Body of pancreas (tissue), 4 donors: ENCODE data around the gene GRIA2. TPM values are rescaled to one million over a fixed set of nuclear protein-coding genes. Genes with fewer than 3 reads are reported as not detected.

Source experiments
- ATAC-seq: fragments of 150-250 bp; one replicate; pipeline ENCODE4 v1.9.1; 2016
- DNase-seq, 4 donors: peaks; one replicate each; pipeline ENCODE4 v3.0.0-alpha.2; 2019
- H3K27ac ChIP-seq, 4 donors: fragments of 200-600 bp; sonication (generic); 1 replicate in 3 of 4; 2 replicates in 1 of 4; pipeline versions ENCODE4 v1.5.1 to v1.6.1; 2016 to 2019; ENCODE audit warnings: mild to moderate bottlenecking in 1 of 4, mixed read lengths in 1 of 4, moderate library complexity in 1 of 4
- H3K27me3 ChIP-seq, 2 donors: fragments of 200-600 bp; sonication (generic); one replicate each; pipeline ENCODE4 v1.6.0; 2016; ENCODE audit warnings: mild to moderate bottlenecking in 1 of 2
- H3K36me3 ChIP-seq, 2 donors: fragments of 200-600 bp; sonication (generic); replicated peaks in 1 of 2; 2 replicates each; pipeline ENCODE4 v1.5.1; 2016; ENCODE audit warnings: low read depth in 2 of 2; ENCODE audit not compliant: insufficient read depth in 1 of 2
- H3K4me1 ChIP-seq: fragments of 200-600 bp; sonication (generic); one replicate; pipeline ENCODE4 v1.6.0; 2016
- H3K4me3 ChIP-seq, 2 donors: fragments of 200-600 bp; sonication (generic); 1 replicate in 1 of 2; 2 replicates in 1 of 2; pipeline ENCODE4 v1.5.1; 2016 to 2019
- H3K9me3 ChIP-seq, 3 donors: fragments of 200-600 bp; sonication (generic); 1 replicate in 2 of 3; 2 replicates in 1 of 3; pipeline ENCODE4 v1.5.1; 2016
- CTCF ChIP-seq, 7 experiments: fragments of 450-650 bp in 4 of 7; fragments of 200-600 bp in 3 of 7; sonication (generic) in 3 of 7; IDR thresholded peaks; one replicate each; pipeline ENCODE4 v1.5.1; 2016 to 2019; ENCODE audit warnings: antibody characterized with exemption in 7 of 7
- POLR2A ChIP-seq, 3 donors: fragments of 450-650 bp; IDR thresholded peaks; one replicate each; pipeline ENCODE4 v1.6.1; 2016; ENCODE audit warnings: antibody characterized with exemption in 3 of 3, mild to moderate bottlenecking in 2 of 3
- WGBS, 2 donors: methylation state at CpG; one replicate each; pipeline ENCODE4 v1.1.5; 2017; 5-methylcytosine and 5-hydroxymethylcytosine counted together
- intact Hi-C: fragments of 100-400 bp; cut with DNase I; formaldehyde crosslinking; loops from one replicate; pipeline ENCODE4 v1.15.1; 2023
- total RNA-seq, 2 donors: library from RNA; depleted of rRNA; stranded (reverse); fragments of >200 nt; gene quantifications; one replicate each; pipeline ENCODE4 v1.1.0, GENCODE V29; 2016

Gene GRIA2
- total RNA-seq, 2 donors from 2014 or later: 1.0 to 1.6 TPM

DNA sequence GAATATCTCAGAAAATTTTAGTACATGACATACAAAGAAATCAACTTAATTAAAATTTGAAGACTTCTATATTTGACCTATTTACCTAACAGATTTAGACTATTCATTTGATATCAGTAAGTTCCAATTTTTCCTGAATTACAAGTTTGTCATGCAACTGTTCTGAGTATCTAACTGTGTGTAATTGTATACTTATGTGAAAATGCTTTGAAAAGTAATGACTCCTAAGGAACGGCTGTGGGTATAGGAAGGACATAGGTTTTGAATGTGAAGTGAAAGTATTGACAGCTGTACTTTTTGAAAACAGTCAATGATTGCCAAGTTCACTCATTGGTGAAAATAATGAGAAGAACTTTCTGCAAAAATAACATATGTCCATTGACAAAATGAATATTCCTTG is 2.9 kb downstream of the GRIA2 start:
- Histone ChIP-seq H3K27ac (no peak overlapping the region), H3K4me3 (no peak overlapping the region), H3K27me3 (peaks cover 0 to 21% of the 10 kb centered on the region in 2 donors), H3K9me3 (no peaks in the 10 kb centered on the region), H3K36me3 (no peaks in the 10 kb centered on the region), H3K4me1 (peaks cover 17% of the 10 kb centered on the region)
- intact Hi-C loops: no loop called here
- no peak for TF ChIP-seq POLR2A (IDR thresholded peaks at IDR 0.05)
- TF ChIP-seq CTCF (IDR thresholded peaks at IDR 0.05): no peak
- no peak for DNase-seq
- ATAC-seq: no peak
- WGBS, 2 donors: 55 to 56% methylated on average over 1 of the region's 1 CpG

- intact Hi-C loops: no loop called here
- Histone ChIP-seq H3K4me3 (no peak overlapping the region), H3K4me1 (peaks cover 17% of the 10 kb centered on the region), H3K27me3 (peaks cover 0 to 16% of the 10 kb centered on the region in 2 donors), H3K9me3 (no peaks in the 10 kb centered on the region), H3K27ac (no peak overlapping the region), H3K36me3 (no peaks in the 10 kb centered on the region)
- no peak for DNase-seq
- 52% methylated on average over 2 of the region's 2 CpGs for WGBS, 2 donors
- TF ChIP-seq POLR2A (IDR thresholded peaks at IDR 0.05) (no peak), CTCF (IDR thresholded peaks at IDR 0.05) (no peak)
- ATAC-seq: no peak
Observed at GRCh38 chr4:157225096-157225495, 4.6 kb downstream of the GRIA2 start.

DNA sequence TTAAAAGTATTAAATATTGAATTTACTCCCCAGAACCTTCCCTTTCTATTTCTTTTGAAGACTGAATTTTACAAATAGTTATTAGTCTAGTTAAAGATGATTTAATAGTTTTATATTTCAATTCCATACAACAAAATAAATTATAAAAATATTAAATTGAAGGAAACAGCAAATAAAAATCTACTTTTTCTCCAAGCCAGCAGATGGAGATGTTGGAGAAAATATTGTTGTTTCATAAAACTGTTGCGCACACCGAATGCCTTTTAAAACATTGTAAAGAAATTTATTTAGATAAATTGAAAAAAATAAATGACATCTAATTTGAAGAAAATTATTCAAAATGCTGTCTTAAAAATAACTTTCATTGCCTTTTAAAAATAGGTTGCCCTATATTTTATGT is 5.5 kb downstream of the GRIA2 start:
- intact Hi-C loops: no loop called here
- DNase-seq: no peak

GRCh38 chr4:157226601-157227000 is 6.1 kb downstream of the GRIA2 start:
- no peak for DNase-seq
- intact Hi-C loops: no loop called here
- Histone ChIP-seq H3K36me3 (no peaks in the 10 kb centered on the region), H3K9me3 (no peaks in the 10 kb centered on the region), H3K4me3 (no peak overlapping the region), H3K27ac (no peak overlapping the region), H3K4me1 (peaks cover 14% of the 10 kb centered on the region), H3K27me3 (peaks cover 0 to 16% of the 10 kb centered on the region in 2 donors)
- TF ChIP-seq POLR2A (IDR thresholded peaks at IDR 0.05): no peak
- no peak for TF ChIP-seq CTCF (IDR thresholded peaks at IDR 0.05)
- 83 to 91% methylated on average over 3 of the region's 3 CpGs for WGBS, 2 donors
- ATAC-seq: no peak

More for the DNA sequence above, 5.5 kb downstream of the GRIA2 start:
- no peak for ATAC-seq
- Histone ChIP-seq H3K36me3 (no peaks in the 10 kb centered on the region), H3K4me3 (no peak overlapping the region), H3K9me3 (no peaks in the 10 kb centered on the region), H3K4me1 (peaks cover 17% of the 10 kb centered on the region), H3K27ac (no peak overlapping the region), H3K27me3 (peaks cover 0 to 16% of the 10 kb centered on the region in 2 donors)
- no peak for TF ChIP-seq POLR2A (IDR thresholded peaks at IDR 0.05)
- no peak for TF ChIP-seq CTCF (IDR thresholded peaks at IDR 0.05)
- WGBS, 2 donors: 86 to 92% methylated on average over 2 of the region's 2 CpGs

- H3K4me3 ChIP-seq: no peak overlapping the region
- TF ChIP-seq CTCF (IDR thresholded peaks at IDR 0.05) (no peak), POLR2A (IDR thresholded peaks at IDR 0.05) (no peak)
- H3K36me3 ChIP-seq: no peaks in the 10 kb centered on the region
- 68 to 82% methylated on average over 2 of the region's 2 CpGs for WGBS, 2 donors
- H3K9me3 ChIP-seq: no peaks in the 10 kb centered on the region
- intact Hi-C loops: no loop called here
- H3K27me3 ChIP-seq: no peaks in the 10 kb centered on the region
- H3K4me1 ChIP-seq: no peaks in the 10 kb centered on the region
- ATAC-seq: no peak
- DNase-seq: no peak
- H3K27ac ChIP-seq: no peak overlapping the region
Observed at GRCh38 chr4:157231525-157231924, 11.0 kb downstream of the GRIA2 start.
